GM18861 (cell line): Measurements from ENCODE around the gene BOK.

ENCODE experiments used
- ATAC-seq: cut with Tn5 transposase; IDR thresholded peaks from one replicate; pipeline ENCODE4 v1.9.1; 2021; ENCODE audit not compliant: unreplicated experiment

BOK gene

DNA sequence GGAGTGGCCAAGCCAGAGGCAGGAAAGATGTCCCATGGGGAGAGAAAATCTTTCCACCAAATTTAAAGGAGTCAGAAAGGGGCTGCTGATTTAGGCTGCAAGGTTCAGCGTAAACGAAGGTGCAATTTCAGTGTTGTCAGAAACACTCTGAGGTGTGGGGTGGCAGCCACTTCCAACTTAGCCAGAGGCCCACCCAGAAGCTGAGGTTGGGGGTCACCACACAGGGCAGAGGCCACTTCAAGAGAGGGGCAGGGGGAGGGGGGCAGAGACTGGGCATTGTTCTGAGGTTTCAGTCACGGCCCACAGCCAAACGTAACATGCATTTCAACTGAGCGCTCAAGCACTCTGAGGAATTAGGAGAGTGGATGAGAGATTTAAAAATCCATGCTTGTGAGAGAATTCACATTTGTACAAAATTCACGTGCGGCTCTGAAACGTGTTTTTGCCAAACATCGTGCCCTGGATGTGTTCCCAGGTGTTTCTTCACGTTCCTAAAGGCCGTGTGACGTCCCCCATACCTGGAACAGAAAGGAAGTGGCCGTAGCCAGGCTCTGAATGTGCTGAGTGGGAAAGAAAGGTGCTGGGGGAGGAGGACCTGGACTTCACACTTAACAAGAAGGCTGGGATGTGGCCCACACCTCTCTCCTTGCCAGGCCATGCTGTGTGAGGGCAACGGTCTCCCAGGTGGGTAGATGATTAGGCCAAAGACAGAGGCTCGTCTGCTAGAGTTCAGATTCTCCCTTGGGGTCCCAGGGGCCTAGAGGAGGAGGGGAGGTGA is 19.5 kb upstream of the BOK start:
- ATAC-seq, result no peak

DNA sequence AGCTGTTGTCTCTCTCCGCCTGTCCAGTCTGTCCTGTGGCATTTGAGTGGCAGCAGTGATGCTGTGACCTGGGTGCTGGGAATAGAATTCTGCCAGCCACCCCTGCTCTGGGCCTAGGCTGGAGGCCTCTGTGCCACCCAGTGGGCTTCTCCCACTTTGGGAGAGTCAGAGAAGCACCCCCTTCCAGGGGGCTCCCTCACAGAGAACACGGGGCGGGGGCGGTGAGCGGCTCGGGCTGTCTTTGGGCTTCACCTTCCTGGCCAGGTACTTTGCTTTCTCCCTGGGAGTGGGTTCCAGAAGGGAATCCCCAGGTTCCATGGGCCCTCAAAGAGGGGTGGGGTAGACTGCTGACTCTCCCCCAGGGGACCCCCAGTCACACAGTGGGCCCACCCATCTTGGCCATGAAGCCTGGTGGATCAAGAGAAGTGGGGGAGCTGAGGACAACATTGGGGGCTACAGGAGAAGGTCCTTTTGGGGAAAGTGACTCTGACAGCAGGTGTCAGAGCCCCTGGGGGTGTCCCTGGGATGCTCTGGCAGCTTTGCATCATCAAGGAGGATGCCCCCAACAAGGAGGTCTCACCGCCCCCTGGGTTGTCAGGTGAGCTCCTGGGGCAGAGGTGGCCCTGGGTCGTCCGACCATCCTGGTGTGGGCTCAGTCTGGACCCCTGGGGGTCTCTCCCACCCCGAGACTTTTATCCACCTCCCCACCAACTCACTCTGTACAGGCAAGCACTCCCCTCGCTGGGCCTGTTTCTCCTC is 18.8 kb upstream of the BOK start:
- no peak for ATAC-seq

DNA sequence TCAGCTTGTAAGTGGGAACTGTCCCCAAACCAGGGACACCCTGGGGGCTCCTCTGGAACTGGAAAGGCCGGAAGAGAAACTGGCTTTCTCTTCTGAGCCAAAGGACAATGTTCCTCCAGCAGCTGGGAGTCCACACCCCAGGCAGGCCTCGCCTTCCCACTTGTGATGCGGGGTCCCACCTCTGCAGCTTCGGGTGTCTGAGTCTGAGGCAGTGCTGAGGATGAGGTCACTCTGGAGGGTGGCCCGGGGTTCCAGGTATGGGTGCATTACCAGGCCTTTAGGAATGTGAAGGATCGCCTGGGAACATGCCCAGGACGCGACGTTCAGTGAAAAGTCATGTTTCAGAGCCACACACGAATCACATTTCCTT is 18.2 kb upstream of the BOK start:
- ATAC-seq, result no peak

DNA sequence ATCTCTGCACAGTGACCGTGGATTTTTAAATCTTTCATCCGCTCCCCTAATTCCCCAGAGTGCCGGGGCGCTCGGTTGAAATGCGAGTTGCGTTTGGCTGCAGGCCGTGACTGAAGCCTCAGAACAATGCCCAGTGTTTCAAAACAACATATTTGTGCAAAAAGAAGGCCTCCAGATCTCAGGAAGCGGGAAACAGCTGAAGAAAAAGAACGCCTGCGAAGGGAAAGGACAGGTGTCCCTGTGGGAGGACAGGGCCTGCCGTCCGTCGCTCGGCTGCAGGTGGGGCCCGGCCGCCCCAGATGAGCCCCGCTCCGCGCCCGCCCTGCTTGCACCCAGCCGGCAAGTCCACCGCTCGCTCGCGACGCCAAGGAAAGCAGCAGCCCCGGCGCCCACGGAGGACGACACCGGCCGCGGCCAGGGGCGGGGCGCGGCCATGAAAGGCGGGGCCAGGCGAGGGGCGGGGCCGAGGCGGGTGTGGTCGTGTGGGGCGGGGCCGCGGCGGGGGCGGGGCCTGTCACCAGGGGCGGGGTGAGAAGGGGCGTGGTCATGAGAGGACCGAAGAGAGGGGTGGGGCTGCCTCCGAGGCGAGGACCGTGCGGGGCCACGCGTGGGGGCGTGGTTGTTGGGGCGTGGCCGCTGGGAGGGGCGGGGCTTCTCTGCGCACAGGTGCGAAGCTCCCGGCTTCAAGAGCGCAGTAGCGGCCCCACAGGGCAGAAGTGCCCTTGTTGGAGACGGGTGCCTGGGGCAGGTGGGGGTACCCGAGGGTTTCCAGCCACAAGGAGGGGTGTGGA is 17.6 kb upstream of the BOK start:
- ATAC-seq, result no peak

DNA sequence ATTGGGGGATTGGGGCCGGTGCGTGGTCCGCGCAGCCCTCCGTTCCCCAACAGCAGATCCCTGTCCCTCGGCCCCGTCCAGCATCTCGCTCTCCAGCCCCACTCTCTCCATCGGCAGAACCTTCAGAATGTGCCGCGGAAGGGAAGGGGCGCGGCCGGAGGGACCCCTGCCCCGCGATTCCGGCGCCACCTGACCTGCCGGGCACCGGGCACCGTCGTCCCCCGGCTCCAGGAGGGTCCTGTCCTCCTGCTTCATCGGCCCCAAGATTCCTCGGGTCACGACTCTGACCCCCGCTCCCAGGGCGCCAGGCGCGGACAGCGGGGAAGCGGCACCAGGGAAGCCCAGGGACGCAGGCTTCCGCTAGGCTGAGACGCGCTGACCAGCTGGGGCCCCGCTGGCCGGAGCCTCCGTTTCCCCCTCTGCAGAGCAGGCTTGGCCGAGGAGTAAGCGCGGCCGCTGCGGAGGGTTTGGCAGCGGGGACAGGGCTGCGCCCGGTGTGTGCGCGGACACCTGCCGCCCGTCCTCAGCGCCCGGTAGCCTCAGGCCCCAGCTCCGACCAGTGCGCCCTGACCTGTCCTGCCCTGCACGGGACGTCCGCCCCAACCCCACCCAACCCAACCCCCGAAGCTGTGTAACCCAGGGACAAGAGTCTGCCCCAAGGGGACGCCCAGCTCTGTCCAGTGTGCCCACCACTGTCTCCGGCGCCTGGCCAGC is 16.8 kb upstream of the BOK start:
- ATAC-seq, result no peak

DNA sequence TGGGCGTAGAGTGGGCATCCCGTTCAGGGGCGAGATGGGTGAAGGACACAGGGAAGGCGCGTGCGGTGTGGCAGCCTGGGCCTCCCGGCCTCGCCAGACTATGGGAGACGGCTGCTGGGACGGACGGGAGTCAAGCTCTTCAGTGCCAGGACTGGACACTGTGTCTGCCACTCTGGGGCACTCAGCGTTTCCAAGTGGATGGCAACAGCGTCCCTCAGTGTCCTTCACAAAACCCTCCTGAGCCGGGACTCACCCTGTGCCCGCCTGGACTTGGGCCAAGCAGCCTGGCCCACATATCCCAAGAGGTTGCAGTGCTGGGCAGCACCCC is 16.3 kb upstream of the BOK start:
- no peak for ATAC-seq

DNA sequence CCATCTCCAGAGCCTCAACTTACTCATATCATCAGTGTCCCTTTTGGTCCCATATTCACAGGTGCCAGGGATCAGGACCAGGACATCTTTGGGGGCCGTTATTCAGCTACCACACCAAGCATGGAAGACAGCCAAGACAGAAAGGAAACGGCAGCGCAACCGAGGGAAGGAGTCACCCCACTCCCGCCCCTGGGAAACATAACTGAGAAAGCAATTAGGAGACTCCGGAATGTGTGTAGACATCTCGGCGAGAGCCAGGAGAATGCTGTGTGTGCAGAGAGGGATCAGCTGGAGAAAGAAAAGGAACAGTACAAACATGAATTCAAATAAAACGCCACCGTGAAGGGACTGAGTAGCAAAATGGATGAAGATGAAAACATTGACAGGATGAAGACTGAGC is 13.4 kb upstream of the BOK start:
- ATAC-seq, result no peak

DNA sequence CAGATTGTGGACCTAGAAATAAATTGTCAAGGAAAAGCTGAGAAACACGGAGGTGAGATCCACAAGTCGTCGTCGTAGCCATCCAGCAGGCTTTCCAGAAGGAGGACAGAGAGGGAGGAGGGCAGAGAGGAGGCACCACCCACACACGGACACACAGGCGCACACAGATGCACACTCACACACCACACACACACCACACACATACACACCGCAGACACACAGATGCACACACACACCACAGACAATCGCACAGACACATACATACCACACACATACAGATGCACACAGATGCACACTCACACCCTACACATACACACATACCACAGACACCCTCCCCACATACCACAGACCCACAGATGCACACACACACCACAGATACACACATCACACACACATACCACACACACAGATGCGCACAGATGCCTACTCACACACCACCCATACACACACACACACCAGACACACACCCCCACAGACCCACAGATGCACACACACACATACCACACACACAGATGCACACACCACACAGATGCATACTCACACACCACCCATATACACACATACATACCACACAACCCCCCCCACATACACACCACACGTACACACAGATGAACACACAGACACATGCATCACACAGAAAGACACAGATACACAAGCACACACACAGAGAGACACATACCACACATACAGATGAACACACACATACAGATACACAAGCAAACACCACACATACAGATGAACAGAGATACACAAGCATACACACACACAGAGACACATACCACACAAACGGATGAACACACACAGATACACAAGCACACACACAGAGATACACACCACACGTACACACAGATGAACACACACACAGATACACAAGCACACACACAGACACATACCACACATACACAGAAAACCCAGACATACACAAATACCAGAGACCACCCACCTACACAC is 12.7 kb upstream of the BOK start:
- no peak for ATAC-seq

DNA sequence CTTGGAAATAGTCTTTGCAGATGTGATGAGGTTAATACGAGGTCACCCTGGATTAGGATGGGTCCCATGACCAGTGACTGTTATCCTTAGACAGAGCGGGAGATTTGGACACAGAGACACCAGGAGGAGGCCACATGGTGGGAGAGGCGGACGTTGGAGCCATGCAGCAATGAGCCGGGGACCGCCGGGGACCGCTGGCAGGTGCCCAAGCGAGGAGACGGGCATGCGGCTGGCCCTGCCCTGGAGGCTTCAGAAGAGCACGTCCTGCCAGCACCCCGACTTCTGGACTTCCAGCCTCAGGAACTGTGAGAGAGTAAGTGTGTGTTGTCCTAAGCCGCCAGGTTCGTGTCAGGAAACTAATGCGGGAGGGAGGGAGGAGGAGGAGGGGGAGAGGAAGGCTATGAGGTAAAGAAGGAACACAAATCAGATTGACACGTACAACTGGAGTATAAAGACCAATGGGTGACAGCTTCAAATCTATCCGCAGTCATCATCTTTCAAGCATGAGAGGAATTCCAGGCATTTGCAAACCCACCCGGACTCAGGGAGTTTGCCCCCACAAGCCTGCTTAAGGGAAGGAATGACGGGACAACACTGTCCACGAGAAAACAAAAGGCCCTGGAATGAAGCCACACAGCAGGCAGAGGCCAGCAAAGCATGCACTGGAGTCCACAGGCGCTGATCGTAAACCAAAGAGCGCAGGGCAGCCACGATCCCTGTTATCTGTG is 11.6 kb upstream of the BOK start:
- ATAC-seq, result no peak

DNA sequence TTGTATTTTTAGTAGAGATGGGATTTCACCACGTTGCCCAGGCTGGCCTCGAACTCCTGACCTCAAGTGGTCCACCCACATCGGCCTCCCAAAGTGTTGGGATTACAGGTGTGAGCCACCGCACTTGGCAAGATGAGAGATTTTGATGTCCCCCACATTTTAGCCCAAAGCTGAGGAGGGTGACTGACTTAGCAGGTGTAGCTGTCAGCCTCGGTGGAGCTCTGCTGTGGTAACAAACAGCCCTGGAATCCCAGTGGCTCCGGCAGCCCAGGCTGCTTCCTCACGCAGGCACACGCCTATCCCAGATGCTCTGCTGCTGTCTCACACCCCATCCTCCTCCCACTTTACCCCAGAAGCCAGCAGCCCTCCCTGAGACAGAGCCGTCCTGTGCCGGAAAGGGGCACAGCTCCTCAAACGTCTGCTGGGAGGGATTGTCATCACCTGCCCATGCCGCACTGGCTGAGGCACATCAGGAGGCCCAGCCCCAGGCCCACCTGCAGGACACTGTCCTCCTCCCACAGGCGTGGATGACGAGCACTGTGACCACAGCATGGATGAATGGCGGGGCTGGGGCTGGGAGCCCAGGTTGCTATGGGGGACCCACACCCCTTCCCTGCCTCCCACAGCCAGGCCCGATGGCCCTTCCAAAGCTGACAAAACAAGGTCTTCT is 10.6 kb upstream of the BOK start:
- no peak for ATAC-seq

DNA sequence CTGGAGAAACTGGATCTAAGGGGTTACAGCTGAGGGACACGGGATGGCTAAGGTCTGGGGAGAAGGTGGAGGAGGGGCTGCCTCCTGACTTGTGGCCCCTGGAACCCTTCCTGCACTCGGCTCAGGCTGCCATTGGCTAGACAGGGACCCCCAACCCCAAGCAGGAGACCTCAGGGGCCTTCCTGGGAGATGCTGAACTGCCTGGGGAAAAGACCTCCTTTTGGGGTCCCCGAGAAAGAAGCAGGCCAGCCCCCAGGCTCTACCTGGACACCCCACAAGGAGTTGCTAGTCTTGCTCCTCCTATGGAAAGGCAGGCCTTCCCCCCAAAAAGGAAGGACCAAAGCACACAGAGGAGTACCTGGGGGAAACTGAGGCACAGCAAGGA is 10.1 kb upstream of the BOK start:
- no peak for ATAC-seq

DNA sequence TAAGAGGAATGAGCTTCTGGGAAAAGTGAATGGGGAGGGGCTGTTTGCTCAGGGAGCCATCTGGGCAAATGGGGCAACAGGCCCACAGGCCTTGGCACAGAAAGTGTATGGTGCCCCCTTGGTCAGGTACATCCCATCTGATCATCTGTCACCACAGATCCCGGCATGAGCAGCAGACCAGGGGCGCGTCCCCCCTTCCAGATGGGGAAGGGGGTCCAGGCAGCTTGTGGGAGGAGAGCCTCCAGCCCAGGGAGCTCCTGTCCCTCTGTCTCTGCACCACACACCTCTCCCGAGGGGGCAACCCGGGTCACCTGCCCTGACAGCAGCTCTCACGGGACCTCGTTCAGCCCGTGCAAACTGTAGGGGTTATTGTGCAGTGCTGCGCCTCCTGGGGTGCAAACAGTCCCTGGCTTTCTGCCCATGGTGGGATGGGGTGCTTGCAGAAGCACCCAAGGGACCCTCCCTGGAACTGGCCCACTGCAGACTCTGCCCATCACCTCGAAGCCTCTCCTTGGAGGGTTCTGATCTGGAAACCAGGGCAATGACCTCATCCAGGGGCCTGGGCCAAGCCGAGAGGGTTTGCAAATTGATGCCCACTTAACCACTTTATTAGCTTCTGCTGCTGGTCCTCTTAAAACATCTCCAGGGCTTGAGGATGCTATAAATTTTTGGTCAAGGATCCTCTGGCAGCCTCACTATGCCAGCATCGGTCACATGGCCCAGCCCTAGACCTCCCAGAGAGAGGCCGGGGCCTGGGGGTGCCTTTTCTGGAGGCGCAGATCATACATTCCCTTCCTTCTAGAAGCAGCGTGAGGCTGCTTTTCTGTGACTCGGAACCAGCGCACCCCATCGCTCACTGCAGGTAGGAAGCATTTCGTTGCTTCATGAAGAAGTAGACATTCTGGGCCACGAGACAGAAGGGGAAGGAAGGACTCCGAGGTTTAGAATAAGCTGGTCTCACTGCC is 7.6 kb upstream of the BOK start:
- ATAC-seq, result no peak

DNA sequence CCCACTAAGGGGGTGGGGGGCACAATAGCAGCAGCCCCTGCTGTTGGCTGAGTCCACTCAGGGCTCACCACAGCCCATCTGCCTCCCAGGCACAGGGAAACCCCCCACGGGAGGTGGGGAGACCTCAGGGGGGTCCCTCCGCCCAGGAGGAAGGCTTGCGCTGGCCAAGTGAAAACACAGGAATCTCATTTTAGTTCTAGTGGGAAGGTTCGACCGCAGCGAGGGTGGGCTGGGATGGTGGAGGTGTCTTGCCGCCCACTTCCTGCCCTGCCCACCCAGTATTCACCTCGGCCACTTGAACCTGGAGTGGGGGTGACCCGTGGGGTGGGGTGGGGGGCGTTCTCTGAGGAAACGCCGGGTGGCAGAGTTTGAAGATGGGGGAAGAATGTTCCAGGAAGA is 6.9 kb upstream of the BOK start:
- no peak for ATAC-seq

DNA sequence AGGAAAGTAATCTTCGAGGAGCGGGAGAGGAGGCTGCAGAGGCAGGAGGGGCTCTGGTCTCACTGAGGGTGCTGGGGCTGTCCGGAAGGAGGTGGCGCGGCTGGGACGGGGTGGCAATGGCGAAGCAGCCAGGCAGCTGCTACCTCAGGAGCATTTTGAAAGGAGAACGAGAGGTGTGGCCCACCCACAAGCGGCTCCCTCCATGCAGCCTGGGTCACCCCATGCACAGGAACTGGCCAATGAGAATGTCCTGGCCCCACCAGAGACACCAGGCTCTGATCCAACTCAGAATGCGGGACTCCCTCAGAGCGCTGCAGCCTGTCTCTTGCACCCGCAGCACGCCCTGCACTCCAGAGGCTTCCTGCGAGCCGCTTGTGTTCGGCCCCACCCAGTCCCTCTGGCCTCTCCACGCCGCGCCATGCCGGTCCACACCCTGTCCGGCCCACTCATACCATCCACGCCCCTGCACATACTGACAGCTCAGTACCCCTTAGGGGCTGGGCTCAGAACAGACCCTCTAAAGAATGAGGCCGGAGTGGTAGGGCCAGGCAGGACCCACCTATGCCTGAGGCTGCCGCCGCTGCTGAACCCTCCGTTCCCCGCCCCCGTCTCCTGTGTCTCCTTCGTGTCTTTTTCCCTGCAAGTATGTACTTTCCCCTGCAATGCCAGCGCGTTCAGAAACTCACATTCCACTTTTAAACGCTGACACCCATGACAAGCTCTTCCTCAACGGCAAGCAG is 6.4 kb upstream of the BOK start:
- ATAC-seq, result no peak

DNA sequence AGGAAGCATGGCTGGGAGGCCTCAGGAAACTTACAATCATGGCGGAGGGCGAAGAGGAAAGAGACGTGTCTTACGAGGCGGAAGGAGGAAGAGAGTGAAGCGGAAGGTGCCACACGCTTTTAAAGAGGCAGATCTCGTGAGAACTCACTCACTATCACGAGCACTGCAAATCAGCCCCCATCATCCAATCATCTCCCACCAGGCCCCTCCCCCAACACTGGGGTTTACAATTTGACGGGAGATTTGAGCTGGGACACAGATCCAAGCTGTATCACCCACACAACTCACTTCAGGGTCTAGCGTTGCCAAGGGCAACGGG is 5.1 kb upstream of the BOK start:
- ATAC-seq, result no peak

DNA sequence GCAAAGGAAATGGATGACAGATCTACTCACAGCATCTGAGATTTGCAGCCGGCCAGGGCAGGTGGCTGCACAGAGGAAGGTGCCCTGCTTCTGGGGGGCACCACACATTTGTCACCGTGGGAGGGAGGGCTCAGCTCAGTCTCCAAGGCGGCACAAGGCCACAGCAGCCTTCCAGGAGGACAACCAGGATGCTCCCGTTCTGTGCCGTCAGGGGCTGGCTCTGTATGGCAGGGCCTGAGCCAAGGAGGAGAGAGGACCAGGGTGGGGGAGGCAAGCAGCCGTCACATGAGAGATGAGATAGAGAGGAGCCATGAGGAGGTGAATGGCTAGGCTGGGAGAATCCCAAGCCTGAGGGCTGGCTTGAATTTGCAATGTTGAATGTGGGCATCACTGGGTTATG is 4.6 kb upstream of the BOK start:
- no peak for ATAC-seq

DNA sequence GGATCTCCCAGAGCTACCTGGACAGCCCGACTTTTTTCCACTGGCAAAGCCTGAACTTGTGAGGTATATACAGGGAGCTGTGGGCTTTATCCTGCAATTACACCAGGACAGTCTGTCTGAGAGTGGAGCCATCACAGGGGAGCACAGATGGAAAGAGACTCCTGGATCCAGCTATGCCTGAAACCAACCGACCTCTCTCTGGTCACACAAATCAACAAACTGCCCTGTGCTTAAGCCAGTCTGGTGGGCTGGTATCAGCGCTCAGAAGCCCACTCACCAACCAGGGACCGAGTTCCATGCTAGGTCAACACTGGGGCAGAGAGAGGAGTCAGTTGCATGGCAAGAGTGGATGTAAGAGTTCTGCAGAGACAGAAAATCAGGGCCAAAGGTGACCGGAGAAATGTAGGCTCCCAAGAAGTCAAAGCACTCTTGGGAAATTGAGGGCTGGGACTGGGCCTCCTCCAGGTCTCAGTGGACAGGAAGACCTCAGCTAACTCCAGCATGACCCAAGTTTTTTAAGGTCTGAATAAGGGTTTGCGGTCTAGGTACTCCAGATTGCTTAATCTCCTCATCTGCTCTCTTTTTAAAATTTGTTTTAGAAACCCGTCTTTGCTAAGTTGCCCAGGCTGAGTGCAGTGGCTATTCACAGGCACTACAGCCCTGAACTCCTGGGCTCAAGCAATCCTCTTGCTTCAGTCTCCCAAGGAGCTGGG is 3.8 kb upstream of the BOK start:
- ATAC-seq, result no peak
